ENCODE data around the gene METTL21A. TPM values are rescaled to one million over a fixed set of nuclear protein-coding genes. Genes with fewer than 3 reads are reported as not detected.

METTL21A gene
- total and polyA plus RNA-seq, 2 of the 4 experiments (the other 2 are of a cell fraction), result 5.9 to 11.6 TPM

- ATAC-seq (ENCODE audit: low read depth) (peak; percentile 51), DNase-seq (peak; percentile 35)
- H3K36me3 ChIP-seq (ENCODE audit: control insufficient read depth, insufficient read depth, low read length), result peaks cover 12% of the 10 kb centered on the region
- no peak overlapping the region for H2BK5ac ChIP-seq (ENCODE audit: low read depth, low read length, poor library complexity, severe bottlenecking)
- no peaks in the 10 kb centered on the region for H3K9me3 ChIP-seq (ENCODE audit: control insufficient read depth, insufficient read depth, low read length)
- 0 out of 2 replicates have a peak, but pooled peaks cover 3% of the 10 kb centered on the region for H3K4me1 ChIP-seq (ENCODE audit: control insufficient read depth, insufficient read depth, low read length)
- no peaks in the 10 kb centered on the region; the same call in 1 of the 2 replicates for H3K9me1 ChIP-seq (ENCODE audit: insufficient read depth, low read length)
- H3K23ac ChIP-seq (ENCODE audit: low read depth, low read length), result no peak overlapping the region
- H2BK120ac ChIP-seq (ENCODE audit: low read depth, low read length), result no peak overlapping the region
- no peak overlapping the region for H3K27ac ChIP-seq (ENCODE audit: insufficient read depth, low read length)
- H2BK20ac ChIP-seq (ENCODE audit: low read depth, low read length), result no peak overlapping the region
- no peak overlapping the region for H2AK5ac ChIP-seq (ENCODE audit: low read depth, low read length)
- H2AK9ac ChIP-seq (replicated peaks; ENCODE audit: low read depth, low read length, poor library complexity), result no peak overlapping the region
- H3K14ac ChIP-seq (replicated peaks; ENCODE audit: low read depth, low read length), result no peak overlapping the region
- no peak overlapping the region for H3K9ac ChIP-seq (ENCODE audit: low read depth, low read length)
- H4K20me1 ChIP-seq (ENCODE audit: insufficient read depth, low read length), result no peaks in the 10 kb centered on the region
- no CpG with 5 or more reads among the region's 1 CpG for WGBS, 2 experiments (ENCODE audit: extremely low coverage in 2 of 2, insufficient read length in 1 of 2)
- H3K4me3 ChIP-seq (ENCODE audit: insufficient read depth, low read depth, low read length), result no peak overlapping the region
- BruUV-seq (replicated peaks), result TSS peak; percentile 6
- no peak overlapping the region for H3K4me2 ChIP-seq (ENCODE audit: low read depth, low read length)
- H3K79me1 ChIP-seq (ENCODE audit: low read depth in 1 of 2, low read length in 2 of 2), result peaks cover 4 to 7% of the 10 kb centered on the region in 2 experiments; a peak in 3 of 4 replicates
- no peak overlapping the region for H4K8ac ChIP-seq (ENCODE audit: low read depth in 2 of 2, low read length in 2 of 2)
- no peak overlapping the region for H4K5ac ChIP-seq (ENCODE audit: low read depth, low read length)
- H3K56ac ChIP-seq (ENCODE audit: extremely low read depth, insufficient read depth, low read length), result no peak overlapping the region
- no peak for TF ChIP-seq FOS (IDR thresholded peaks at IDR 0.05; ENCODE audit: low read depth, low read length)
- TF ChIP-seq MXI1 (IDR thresholded peaks at IDR 0.05; ENCODE audit: borderline replicate concordance, low read depth, low read length), result no peak
- TF ChIP-seq RAD21 (IDR thresholded peaks at IDR 0.05; ENCODE audit: low read length), result no peak
- no peak for TF ChIP-seq NFE2L2 (IDR thresholded peaks at IDR 0.05; ENCODE audit: low read depth, low read length)
- TF ChIP-seq SMC3 (IDR thresholded peaks at IDR 0.05; ENCODE audit: low read depth, low read length), result no peak
- TF ChIP-seq MAFK (IDR thresholded peaks at IDR 0.05; ENCODE audit: low read depth, low read length), result no peak
- no peak for TF ChIP-seq POLR2A (IDR thresholded peaks at IDR 0.05; ENCODE audit: low read depth, low read length)
- TF ChIP-seq CHD1 (IDR thresholded peaks at IDR 0.05; ENCODE audit: low read depth, low read length), result no peak
- no peak for TF ChIP-seq RCOR1 (IDR thresholded peaks at IDR 0.05; ENCODE audit: insufficient replicate concordance, low read length)
- TF ChIP-seq BHLHE40 (IDR thresholded peaks at IDR 0.05; ENCODE audit: low read depth, low read length), result no peak
- no peak for TF ChIP-seq CEBPB (IDR thresholded peaks at IDR 0.05; ENCODE audit: low read depth, low read length)
- no peak for TF ChIP-seq USF2 (IDR thresholded peaks at IDR 0.05; ENCODE audit: low read depth, low read length)
- POLR2A ChIA-PET (ENCODE audit: unreplicated experiment), result interaction anchor here (0.7 kb wide), 2 partner anchors 34 to 81 kb away, joined by 3 to 5 read pairs; no protein-coding TSS in a partner anchor
- dilution Hi-C loops (cut with HindIII; ENCODE audit: low sequenced_read_pairs, unreplicated experiment), result no loop called here
- H4K91ac ChIP-seq (ENCODE audit: insufficient read depth, low read depth, low read length), result no peak overlapping the region
- H3K27me3 ChIP-seq (ENCODE audit: control insufficient read depth, insufficient read depth, low read length), result no peaks in the 10 kb centered on the region
- in situ Hi-C loops (cut with MboI; ENCODE audit: low sequenced_read_pairs), result no loop called here
- intact Hi-C loops (cut with micrococcal nuclease), result no loop called here
- H3K4ac ChIP-seq (ENCODE audit: low read depth, low read length), result no peak overlapping the region
- H2AFZ ChIP-seq (replicated peaks; ENCODE audit: low read length, poor library complexity), result no peak overlapping the region
- CTCF ChIA-PET, result no interaction called here
- H2BK15ac ChIP-seq (ENCODE audit: low read depth, low read length), result no peak overlapping the region
- no peak overlapping the region for H3K18ac ChIP-seq (ENCODE audit: low read depth, low read length)
These were observed 23.4 kb downstream of the METTL21A start for GRCh38 chr2:207601774-207602173.
